ENCODE results near the gene SLC25A11.

GRCh38 chr17:4967539-4968485 is 28.0 kb upstream of the SLC25A11 start, which contains the start of gene SPAG7:
- peak in 2 of 4 experiments; percentile 24 to 33 for TF ChIP-seq CTCF (IDR thresholded peaks at IDR 0.05)
- TF ChIP-seq POLR2A (IDR thresholded peaks at IDR 0.05): peak; percentile 53 to 87

Data from uterus (tissue), 2 donors.